Measurements from ENCODE around the gene UEVLD. TPM values are rescaled to one million over a fixed set of nuclear protein-coding genes. Genes with fewer than 3 reads are reported as not detected.

UEVLD gene
- total RNA-seq = 21.4 TPM

DNA sequence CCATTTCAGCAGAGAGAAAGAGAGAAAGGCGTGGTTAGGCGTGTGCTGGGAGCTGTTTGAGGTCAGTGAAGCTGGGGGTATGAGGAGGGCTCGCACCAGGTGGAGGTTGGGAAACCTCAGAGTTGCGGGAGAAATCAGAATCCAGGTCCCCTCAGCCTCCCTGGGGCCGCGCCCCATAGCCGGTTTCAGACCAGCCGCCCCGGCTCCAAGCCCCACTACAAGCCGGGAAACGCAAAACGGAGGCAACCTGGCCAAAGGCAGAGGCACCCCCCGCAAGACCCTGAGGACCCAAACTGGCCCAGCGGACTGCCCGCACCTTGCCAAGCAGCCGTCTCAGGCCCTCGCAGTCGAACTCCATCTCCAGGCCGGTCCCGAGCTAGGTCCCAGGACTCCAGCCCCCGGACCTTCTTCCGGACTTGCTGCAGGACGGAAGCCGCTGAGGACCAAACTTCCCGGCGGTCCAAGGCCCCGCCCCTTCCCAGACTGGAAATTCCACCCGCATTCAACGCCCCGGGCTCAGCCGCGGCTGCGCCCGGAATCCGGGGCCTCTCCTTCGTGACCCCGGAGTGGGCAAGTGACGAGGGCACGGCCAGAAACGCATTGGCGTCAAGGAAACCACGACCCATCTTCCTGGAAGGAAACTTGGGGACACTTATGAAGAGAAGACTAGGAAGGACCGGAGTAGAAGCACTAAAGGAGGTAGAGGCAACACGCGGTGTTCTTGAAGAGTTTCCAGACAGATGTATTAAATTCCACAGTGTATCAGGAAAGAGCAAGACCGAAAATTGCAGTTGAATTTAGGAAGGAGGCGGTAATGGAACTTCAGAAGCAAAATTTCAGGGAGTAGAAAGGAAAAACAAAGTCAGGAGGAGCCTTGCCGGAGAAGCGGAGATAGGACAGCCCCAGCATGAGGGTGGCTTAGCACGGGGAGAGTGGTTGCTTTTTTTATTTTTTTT lies at the start of gene UEVLD:
TSS of gene UEVLD (minus strand) at position 438 of the 956 bp plus-strand sequence. CDS start at position 358, 80 bp downstream.
- no peaks in the 10 kb centered on the region for H3K9me3 ChIP-seq
- no peaks in the 10 kb centered on the region for H3K36me3 ChIP-seq
- H3K4me3 ChIP-seq = peak within 1 kb of the TSS; percentile 80 to 90
- peak in 1 of 2 donors; percentile 93 for DNase-seq (ENCODE audit: extremely low spot score in 2 of 2)
- intact Hi-C loops (cut with DNase I) = loop anchor here (5.0 kb wide), 1 partner anchor 134 kb away; no protein-coding TSS in a partner anchor
- peak within 1 kb of the TSS; percentile 70 for H3K27ac ChIP-seq
- peaks cover 35% of the 10 kb centered on the region for H3K4me1 ChIP-seq
- H3K27me3 ChIP-seq = no peaks in the 10 kb centered on the region
- TF ChIP-seq POLR2A (IDR thresholded peaks at IDR 0.05) = peak in 1 of 2 donors; percentile 31
- no peak for TF ChIP-seq CTCF (IDR thresholded peaks at IDR 0.05)
- TF ChIP-seq POLR2AphosphoS5 (IDR thresholded peaks at IDR 0.05; ENCODE audit: insufficient read depth in 1 of 2, low read depth in 1 of 2) = peak; percentile 92 to 95

DNA sequence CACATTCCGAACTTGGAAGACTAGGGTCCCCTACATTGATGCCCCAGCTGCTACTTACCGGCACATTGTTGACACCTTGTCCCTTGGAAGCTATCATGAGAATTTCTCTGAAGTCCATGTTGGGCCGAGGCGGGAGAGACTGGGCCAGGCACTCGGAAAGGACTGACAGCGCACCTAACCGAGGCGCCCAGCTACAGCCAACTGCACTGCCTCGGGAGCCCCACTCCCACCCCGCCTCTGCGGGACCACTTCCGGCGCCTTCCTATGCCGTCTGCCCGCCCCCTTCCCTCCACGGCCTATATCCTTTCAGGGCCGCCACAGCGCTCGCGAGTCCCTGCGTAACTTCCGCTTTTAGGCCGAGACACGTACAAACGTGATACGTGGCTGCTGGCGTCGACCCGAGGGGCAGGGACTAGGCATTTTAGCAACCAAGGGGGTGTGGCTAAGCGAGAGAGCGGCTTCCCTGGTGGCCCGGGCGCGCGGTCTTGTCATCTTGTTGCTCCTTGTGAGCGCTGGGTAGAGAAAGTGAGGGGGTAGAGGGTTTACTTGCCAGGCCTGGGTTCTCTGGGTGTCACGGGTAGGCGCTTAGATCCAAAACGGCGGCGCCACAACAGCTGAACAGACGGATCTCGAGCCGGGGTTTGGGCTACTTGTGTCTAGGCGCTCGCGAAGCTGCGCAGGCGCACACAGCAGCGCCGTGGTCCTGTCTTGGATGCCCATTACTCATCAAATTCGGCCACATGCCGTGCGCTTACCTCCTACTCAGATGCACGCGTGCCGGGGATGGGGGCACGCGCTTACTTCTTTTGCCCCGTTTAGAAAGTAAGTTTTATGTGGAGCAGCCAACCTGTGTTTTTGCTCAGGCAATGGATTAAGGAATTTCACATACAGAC lies 45.9 kb upstream of the UEVLD start, which contains the start of gene SPTY2D1:
TSS of gene SPTY2D1 (minus strand) at position 203 of the 893 bp plus-strand sequence. CDS start at position 118, 85 bp downstream.
- peaks cover 19% of the 10 kb centered on the region for H3K4me1 ChIP-seq
- H3K9me3 ChIP-seq = no peaks in the 10 kb centered on the region
- H3K27ac ChIP-seq = peak within 1 kb of the TSS; percentile 82
- intact Hi-C loops (cut with DNase I) = loop anchor here (10.0 kb wide), 1 partner anchor 90 kb away; the partner anchor contains the start of gene IGSF22
- no peaks in the 10 kb centered on the region for H3K36me3 ChIP-seq
- no peaks in the 10 kb centered on the region for H3K27me3 ChIP-seq
- peak; percentile 97 for TF ChIP-seq POLR2AphosphoS5 (IDR thresholded peaks at IDR 0.05; ENCODE audit: insufficient read depth in 1 of 2, low read depth in 1 of 2)
- peak in 1 of 2 donors; percentile 66 for TF ChIP-seq POLR2A (IDR thresholded peaks at IDR 0.05)
- TF ChIP-seq CTCF (IDR thresholded peaks at IDR 0.05) = peak in 1 of 3 experiments; percentile 6
- H3K4me3 ChIP-seq = peak within 1 kb of the TSS; percentile 61 to 69
- peak; percentile 98 to 99 for DNase-seq (ENCODE audit: extremely low spot score in 2 of 2)

GRCh38 chr11:18633256-18634139 lies 45.0 kb upstream of the UEVLD start:
- Histone ChIP-seq H3K27me3 (no peaks in the 10 kb centered on the region), H3K9me3 (no peaks in the 10 kb centered on the region), H3K4me3 (peak overlapping the region; percentile 61 to 69), H3K27ac (peak overlapping the region; percentile 82), H3K4me1 (peaks cover 27% of the 10 kb centered on the region), H3K36me3 (no peaks in the 10 kb centered on the region)
- intact Hi-C loops (cut with DNase I) = loop anchor here (10.0 kb wide), 1 partner anchor 91 kb away; the partner anchor contains the start of gene IGSF22
- TF ChIP-seq POLR2A (IDR thresholded peaks at IDR 0.05) = no peak
- no peak for DNase-seq (ENCODE audit: extremely low spot score in 2 of 2)

GRCh38 chr11:18632841-18633240 lies 44.3 kb upstream of the UEVLD start:
- DNase-seq (ENCODE audit: extremely low spot score in 2 of 2) = no peak
- Histone ChIP-seq H3K4me1 (peaks cover 27% of the 10 kb centered on the region), H3K36me3 (no peaks in the 10 kb centered on the region), H3K4me3 (peak overlapping the region; percentile 61 to 69), H3K9me3 (no peaks in the 10 kb centered on the region), H3K27ac (no peak overlapping the region), H3K27me3 (no peaks in the 10 kb centered on the region)
- intact Hi-C loops (cut with DNase I) = loop anchor here (10.0 kb wide), 1 partner anchor 92 kb away; the partner anchor contains the start of gene IGSF22
- no peak for TF ChIP-seq POLR2AphosphoS5 (IDR thresholded peaks at IDR 0.05; ENCODE audit: insufficient read depth in 1 of 2, low read depth in 1 of 2)
- TF ChIP-seq CTCF (IDR thresholded peaks at IDR 0.05) = no peak
- TF ChIP-seq POLR2A (IDR thresholded peaks at IDR 0.05) = no peak

All from vagina (tissue), 2 donors.